Activated CD8-positive, alpha-beta memory T cell treated with anti-CD3 and anti-CD28 coated beads, Interleukin-2, amount 50 U/mL, for 24 hours (primary cell): ENCODE measurements around the gene EPHB1.
"Not testable (repeated sequence)": the region's sequence is repeated elsewhere in the genome, so short reads cannot be mapped to it uniquely, and the experiment has no call there.

Experiments used
- DNase-seq: peaks from one replicate; pipeline ENCODE4 v3.0.0-alpha.2; 2020; ENCODE audit errors: extremely low read depth

Gene EPHB1

DNA sequence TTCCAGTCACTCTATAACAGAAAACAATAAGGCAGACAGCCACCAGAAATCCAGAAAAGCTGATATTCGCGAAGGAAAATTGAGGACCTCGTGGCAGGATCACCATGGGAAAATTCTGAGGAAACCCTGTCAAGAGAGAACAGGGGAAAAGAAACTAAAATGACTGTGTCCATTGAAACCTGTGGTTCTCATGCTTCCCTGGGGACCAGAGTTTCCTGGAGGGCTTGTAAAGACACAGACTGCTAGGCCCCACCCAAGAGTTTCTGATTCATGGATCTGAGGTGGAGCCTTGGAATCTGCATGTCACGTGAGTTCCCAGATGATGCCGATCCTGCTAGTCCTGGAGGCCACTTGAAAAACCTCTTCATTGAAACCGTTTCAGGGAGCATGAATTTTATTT, 420.5 kb downstream of the EPHB1 start:
- no peak for DNase-seq

GRCh38 chr3:135216659-135217058, 421.6 kb downstream of the EPHB1 start:
- no peak for DNase-seq

GRCh38 chr3:135217730-135218129, 422.7 kb downstream of the EPHB1 start:
- no peak for DNase-seq

GRCh38 chr3:135218304-135218703, 423.2 kb downstream of the EPHB1 start:
- no peak for DNase-seq

GRCh38 chr3:135218782-135219181, 423.7 kb downstream of the EPHB1 start:
- no peak for DNase-seq

DNA sequence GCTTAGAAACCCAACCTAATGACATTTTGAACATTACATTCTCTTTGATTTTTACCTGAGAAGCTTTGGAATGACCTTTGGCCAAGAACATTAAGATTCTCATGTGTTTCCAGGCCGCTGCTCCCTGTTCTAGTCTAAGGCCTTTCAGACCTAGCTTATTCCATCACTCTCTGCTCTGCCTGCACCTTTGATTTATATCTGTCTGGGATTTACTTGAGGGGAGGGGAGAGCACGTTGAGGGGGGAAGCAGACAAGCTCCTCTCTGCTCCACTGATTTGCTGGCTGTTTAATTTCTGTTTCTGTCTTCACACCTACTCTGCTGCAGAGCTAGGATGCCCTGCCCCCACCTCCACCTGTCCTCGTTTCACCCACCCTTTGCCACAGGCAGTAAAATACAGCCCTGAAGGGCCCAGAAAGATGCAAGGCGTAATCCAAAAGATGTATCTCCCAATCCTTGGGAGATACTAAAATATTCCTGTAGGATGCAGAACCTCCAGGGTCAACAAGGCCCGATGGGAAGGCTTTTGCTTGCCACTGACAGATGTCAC, 429.8 kb downstream of the EPHB1 start:
- DNase-seq: no peak

- DNase-seq: no peak
Observed at GRCh38 chr3:135226057-135226456, 431.0 kb downstream of the EPHB1 start.

DNA sequence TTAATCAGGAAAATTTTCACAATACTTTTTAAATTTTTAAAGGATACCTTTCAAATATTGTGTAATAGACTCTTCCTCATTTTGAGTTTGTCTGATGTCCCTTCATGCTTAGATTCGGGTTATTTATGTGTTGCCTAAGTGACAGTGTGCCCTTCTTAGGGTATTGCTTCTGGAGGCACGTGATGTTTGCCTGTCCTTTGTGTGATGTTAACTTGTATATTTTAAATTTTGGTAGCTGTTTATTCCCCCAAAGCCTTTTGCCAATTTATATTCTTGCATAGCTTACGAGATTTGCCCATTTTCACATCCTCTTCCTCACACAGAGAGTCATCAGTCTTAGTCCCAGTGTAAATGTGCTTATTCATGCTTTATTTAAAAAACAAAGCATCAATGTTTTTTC, 433.1 kb downstream of the EPHB1 start:
- no peak for DNase-seq

- DNase-seq: no peak
Observed at GRCh38 chr3:135229018-135229495, 434.0 kb downstream of the EPHB1 start.

DNA sequence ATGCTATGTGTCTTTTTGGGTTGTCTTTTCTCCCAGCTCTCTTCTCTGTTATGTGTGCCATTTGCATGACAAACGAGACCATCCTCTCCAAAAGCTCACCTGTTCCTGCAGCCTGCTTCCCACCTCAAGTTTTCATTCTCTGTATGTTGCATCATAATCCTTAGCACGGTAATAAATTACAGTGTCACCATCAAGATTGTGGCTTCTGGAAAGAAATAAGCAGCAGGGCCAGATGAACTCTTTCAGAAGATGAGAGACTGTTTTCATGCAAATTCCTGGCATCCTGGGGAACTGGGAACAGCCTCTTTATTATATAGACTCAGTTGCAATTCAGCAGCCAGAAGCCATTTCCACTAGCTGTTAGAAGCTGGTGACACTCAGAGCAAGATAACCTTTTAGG, 436.7 kb downstream of the EPHB1 start:
- no peak for DNase-seq

- no peak for DNase-seq
Observed at GRCh38 chr3:135232226-135232625, 437.2 kb downstream of the EPHB1 start.

- not testable (repeated sequence) for DNase-seq
Observed at GRCh38 chr3:135233476-135233875, 438.4 kb downstream of the EPHB1 start.

DNA sequence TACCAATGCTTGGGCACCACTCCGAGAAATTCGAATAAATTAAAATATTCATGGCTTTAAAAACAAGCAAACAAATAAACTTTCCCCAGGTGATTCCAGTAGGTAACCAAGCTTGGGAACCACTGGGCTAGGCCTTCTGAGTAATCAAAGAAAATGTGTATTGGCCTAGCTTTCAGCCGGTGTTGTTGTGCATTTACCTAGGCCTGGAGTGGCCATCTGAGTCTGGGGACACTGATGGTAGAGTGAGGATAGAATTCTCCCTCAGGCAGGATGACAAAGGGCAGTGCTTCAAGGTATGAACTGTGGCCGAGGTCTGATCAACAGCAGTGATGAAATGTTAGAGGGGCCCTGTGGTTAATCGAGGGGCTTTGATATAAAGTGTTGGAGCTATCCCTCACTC, 440.5 kb downstream of the EPHB1 start:
- no peak for DNase-seq

DNA sequence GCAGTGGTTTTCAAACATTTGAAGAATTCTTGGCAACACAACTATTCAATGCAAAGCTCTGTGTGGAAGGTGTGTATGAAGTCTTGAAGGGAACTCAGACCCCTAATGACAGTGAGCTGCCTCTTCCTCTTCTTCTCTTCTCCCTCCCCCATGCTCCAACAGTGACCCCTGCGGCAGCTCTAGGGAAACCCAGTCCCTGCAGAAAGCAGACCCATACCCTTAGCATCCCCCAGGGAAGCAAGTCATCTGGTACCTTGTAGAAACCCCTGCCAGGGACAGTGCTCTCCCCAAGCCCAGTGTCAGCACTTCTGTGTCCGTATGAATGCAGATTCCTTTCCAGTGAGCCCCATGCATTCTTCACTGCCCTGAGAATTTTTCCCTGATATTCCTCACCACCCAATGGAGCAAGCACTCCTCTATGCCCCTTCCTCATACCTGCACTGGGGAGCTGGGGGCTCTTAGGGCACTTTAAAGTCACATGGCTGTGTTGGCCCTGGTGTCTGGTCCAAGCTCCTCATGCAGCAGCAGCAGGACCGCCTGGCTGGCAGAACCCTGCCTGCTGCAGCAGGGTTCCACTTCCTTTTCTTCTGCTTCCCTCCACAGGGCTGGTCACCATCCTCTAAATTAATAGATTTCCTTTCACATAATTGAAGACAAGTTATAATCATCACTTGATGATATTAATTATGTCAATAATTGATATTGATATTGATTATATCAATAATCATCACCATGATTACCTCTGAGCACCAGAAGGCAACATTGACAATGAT, 442.5 kb downstream of the EPHB1 start:
- no peak for DNase-seq

DNA sequence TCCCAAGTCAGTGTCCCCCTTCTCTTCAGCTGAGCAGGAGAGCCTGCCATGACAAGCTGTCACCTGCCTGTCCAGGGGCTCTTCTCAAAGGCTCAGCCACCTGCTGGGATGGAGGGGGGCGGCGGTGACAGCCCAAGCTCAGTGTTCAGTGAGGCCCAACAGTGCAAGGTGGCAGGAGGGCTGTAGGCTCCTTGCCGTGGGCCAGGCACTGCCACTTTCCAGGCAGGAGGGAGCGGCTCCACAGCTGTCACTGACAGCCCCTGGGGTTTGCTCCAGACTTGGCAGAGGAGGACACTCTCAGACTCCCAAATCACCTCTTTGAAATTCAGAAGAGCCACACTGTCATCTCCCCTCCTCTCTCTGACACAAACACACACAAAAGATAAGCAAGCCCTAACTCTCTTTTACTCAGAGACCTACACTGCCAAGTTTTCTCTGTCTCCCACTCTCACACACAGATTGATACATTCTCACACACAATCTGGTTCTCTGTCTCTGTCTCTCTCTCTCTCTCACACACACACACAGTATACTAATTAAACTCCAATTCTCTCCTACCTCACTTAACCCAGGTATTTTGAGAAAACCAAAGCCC, 443.3 kb downstream of the EPHB1 start:
- DNase-seq: no peak

DNA sequence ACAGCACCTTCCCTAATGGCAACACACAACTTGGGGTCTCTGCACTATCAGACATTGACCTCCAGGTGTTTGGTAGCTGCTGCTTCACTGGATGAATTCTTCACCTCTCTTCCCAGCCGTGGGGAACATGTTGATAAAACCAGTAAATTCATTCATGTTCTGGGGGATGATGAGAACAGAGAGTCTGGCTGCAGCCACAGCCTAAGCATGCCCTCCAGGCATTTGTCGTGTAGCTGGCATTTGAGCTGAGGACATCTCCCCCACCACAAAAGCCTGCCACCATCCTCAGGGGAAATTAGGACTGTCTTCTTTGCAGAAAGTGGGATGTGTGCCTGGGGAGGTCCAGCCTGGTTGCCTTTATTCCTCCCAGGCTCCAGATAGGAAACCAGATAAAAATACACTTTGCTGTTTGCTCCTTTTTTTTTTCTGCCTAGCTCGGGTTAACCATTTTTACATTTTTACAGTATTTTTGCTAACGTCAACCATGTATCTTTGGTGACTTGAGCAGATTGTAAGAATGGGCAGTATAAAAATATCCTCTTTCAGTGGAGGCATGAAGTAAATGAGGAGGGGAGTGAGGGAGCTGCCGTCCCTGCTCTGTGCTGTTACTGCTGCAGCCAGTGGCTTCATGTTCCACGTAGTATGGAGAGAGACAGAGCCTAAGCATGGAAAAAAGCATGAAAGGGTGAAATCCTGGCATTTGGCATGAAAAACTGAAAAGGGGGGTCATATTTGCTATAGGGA, 444.0 kb downstream of the EPHB1 start:
- DNase-seq: no peak

- no peak for DNase-seq
Observed at GRCh38 chr3:135239615-135239884, 444.5 kb downstream of the EPHB1 start.

GRCh38 chr3:135240426-135240825, 445.4 kb downstream of the EPHB1 start:
- DNase-seq: no peak

DNA sequence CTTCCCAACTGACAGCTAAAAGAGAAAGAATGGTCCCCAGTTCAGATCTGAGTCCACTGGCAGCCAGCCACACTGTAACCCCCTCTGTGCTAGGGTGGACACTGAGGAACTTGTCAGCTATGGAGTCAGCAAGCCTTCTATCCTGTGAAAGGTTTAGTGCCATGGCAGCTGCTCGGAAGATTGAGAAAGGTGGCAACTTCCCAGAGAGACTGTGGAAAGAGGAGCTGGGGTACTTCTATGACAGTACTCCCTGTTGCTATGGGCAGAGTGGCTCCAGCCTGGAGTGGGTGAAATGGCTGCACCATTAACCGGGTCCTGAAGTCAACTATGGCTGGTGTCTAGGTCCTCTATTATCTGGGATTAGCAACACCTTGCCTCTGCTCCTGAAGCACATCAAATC, 447.2 kb downstream of the EPHB1 start:
- no peak for DNase-seq

GRCh38 chr3:135243616-135244015, 448.6 kb downstream of the EPHB1 start:
- no peak for DNase-seq

DNA sequence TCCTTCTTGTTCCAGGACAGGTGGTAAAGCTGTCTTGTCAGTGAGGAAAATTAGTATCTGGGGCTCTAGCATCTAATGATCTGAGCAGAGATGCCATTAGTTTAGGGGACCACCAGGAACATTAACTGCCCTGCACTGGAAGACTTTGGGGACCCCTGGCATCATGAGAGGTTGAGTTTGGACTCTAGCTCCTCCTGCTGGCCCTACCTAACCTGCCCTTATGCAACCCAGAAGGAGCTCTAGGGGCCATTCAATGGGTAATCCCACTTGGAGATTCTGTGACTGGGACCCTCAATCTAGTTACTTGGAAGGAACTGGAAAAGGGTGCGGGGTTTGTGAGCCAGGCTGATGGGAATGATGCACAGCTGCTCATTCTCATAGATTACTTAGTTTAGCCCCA, 451.0 kb downstream of the EPHB1 start:
- DNase-seq: no peak

DNA sequence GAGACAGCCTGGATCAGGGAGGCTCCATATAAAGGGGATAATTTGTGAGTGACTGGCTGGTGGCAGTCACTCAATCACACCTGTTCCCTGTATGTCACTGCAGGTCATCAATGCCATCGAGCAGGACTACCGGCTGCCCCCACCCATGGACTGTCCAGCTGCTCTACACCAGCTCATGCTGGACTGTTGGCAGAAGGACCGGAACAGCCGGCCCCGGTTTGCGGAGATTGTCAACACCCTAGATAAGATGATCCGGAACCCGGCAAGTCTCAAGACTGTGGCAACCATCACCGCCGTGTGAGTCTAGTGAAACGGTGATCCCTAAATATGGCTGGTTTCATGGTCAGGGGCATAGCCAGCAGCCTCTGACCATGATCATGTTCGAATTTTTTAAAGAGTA, 453.2 kb downstream of the EPHB1 start:
- no peak for DNase-seq

- DNase-seq: no peak
Observed at GRCh38 chr3:135249186-135249585, 454.1 kb downstream of the EPHB1 start.
